Osteoblast (primary cell): Measurements from ENCODE around the gene SEC23A. TPM values are rescaled to one million over a fixed set of nuclear protein-coding genes. Genes with fewer than 3 reads are reported as not detected.
"Not testable (repeated sequence)": the region's sequence is repeated elsewhere in the genome, so short reads cannot be mapped to it uniquely, and the experiment has no call there.

Source experiments
- DNase-seq: peaks from one replicate; pipeline ENCODE4 v3.0.0; 2011; ENCODE audit warnings: low spot score, mixed read lengths; ENCODE audit not compliant: insufficient read length; ENCODE audit errors: missing footprints
- H2AFZ ChIP-seq: 2 replicates; pipeline ENCODE4 v1.6.0; 2011; ENCODE audit warnings: mild to moderate bottlenecking, low read length
- H3K27ac ChIP-seq: 2 replicates; pipeline ENCODE4 v1.5.1; 2011; ENCODE audit warnings: mild to moderate bottlenecking, low read depth, low read length, moderate library complexity
- H3K27me3 ChIP-seq: 2 replicates; pipeline ENCODE4 v1.6.0; 2012; ENCODE audit warnings: mild to moderate bottlenecking, control low read depth, inconsistent platforms, low read length, moderate library complexity; ENCODE audit not compliant: insufficient read depth
- H3K36me3 ChIP-seq: 2 replicates; pipeline ENCODE4 v1.5.1; 2011; ENCODE audit warnings: mild to moderate bottlenecking, low read length, control low read depth, moderate library complexity; ENCODE audit not compliant: insufficient read depth
- H3K4me1 ChIP-seq: 2 replicates; pipeline ENCODE4 v1.5.1; 2011; ENCODE audit warnings: mild to moderate bottlenecking, low read length, control low read depth, moderate library complexity; ENCODE audit not compliant: insufficient read depth
- H3K4me2 ChIP-seq: 2 replicates; pipeline ENCODE4 v1.6.0; 2011; ENCODE audit warnings: mild to moderate bottlenecking, low read length; ENCODE audit not compliant: insufficient read depth
- H3K4me3 ChIP-seq: fragments of 200-600 bp; sonication (generic); 3 replicates; pipeline ENCODE4 v1.5.1; 2012; ENCODE audit warnings: mild to moderate bottlenecking, low read length, inconsistent platforms; ENCODE audit not compliant: insufficient read depth
- H3K79me2 ChIP-seq: 2 replicates; pipeline ENCODE4 v1.6.0; 2012; ENCODE audit warnings: mild to moderate bottlenecking, low read length, control low read depth, inconsistent platforms; ENCODE audit not compliant: insufficient read depth
- H3K9me3 ChIP-seq: 2 replicates; pipeline ENCODE4 v1.5.1; 2011; ENCODE audit warnings: low read depth, low read length, control low read depth
- H4K20me1 ChIP-seq: 2 replicates; pipeline ENCODE4 v1.6.0; 2012; ENCODE audit warnings: mild to moderate bottlenecking, low read length, control low read depth; ENCODE audit not compliant: insufficient read depth
- total RNA-seq: library from RNA; depleted of rRNA; stranded (reverse); fragments of >200 nt; gene quantifications from 2 replicates; pipeline ENCODE4 v1.2.3, GENCODE V29; 2012
- TF ChIP-seq, protein P1 (sequence below): IDR thresholded peaks from 2 replicates; pipeline ENCODE4 v1.5.1; 2011; ENCODE audit warnings: mild to moderate bottlenecking, low read depth, low read length, moderate library complexity; ENCODE audit errors: extremely low read depth

Gene SEC23A
- total RNA-seq, 1 donor, result 326 TPM

DNA sequence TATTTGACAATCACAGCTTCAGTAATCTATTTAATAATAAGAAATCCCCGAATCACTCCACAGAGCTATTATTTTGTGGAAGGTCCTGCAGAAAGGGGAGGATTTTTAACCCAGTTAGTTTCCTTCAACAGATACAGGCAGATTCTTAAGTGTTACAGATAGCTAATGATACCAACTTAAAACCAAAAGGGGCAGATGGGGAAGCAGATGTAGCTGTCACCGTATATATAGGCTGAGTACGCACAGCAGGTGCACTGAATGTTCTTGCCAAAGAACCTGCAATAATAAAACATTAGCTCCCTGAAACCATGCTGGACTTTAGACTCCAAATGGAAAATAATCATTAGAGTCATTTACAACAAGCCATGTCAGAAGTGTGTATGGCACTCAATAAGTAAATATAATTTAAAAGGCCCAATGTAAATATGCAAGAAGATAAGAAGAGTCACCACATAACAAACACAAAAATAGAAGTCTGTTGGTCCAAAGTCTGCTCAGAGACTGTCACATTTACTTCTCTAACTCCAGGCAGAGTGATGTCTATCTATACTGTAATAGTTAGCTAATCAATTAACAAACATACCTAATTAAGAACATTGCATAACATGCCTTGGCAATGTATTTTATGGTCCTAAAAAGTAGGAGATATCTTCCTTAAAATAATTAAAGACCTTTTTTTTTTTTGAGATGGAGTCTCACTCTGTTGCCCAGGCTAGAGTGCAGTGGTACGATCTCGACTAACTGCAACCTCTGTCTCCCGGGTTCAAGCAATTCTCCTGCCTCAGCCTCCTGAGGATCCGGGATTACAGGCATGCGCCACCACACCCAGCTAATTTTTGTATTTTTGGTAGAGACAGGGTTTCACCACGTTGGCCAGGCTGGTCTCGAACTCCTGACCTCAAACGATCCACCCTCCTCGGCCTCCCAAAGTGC lies 78.8 kb downstream of the SEC23A start:
- TF ChIP-seq, protein P1, sequence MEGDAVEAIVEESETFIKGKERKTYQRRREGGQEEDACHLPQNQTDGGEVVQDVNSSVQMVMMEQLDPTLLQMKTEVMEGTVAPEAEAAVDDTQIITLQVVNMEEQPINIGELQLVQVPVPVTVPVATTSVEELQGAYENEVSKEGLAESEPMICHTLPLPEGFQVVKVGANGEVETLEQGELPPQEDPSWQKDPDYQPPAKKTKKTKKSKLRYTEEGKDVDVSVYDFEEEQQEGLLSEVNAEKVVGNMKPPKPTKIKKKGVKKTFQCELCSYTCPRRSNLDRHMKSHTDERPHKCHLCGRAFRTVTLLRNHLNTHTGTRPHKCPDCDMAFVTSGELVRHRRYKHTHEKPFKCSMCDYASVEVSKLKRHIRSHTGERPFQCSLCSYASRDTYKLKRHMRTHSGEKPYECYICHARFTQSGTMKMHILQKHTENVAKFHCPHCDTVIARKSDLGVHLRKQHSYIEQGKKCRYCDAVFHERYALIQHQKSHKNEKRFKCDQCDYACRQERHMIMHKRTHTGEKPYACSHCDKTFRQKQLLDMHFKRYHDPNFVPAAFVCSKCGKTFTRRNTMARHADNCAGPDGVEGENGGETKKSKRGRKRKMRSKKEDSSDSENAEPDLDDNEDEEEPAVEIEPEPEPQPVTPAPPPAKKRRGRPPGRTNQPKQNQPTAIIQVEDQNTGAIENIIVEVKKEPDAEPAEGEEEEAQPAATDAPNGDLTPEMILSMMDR, result no peak
- H3K9me3 ChIP-seq, result no peaks in the 10 kb centered on the region
- H3K27ac ChIP-seq, result no peak overlapping the region
- no peak overlapping the region for H3K4me2 ChIP-seq
- H2AFZ ChIP-seq, result no peak overlapping the region
- H3K36me3 ChIP-seq, result peaks cover 4% of the 10 kb centered on the region
- H3K27me3 ChIP-seq, result no peaks in the 10 kb centered on the region
- peaks cover 6% of the 10 kb centered on the region for H4K20me1 ChIP-seq
- H3K4me1 ChIP-seq, result no peaks in the 10 kb centered on the region
- H3K4me3 ChIP-seq, result no peak overlapping the region
- peaks cover 14% of the 10 kb centered on the region for H3K79me2 ChIP-seq
- DNase-seq, result no peak

DNA sequence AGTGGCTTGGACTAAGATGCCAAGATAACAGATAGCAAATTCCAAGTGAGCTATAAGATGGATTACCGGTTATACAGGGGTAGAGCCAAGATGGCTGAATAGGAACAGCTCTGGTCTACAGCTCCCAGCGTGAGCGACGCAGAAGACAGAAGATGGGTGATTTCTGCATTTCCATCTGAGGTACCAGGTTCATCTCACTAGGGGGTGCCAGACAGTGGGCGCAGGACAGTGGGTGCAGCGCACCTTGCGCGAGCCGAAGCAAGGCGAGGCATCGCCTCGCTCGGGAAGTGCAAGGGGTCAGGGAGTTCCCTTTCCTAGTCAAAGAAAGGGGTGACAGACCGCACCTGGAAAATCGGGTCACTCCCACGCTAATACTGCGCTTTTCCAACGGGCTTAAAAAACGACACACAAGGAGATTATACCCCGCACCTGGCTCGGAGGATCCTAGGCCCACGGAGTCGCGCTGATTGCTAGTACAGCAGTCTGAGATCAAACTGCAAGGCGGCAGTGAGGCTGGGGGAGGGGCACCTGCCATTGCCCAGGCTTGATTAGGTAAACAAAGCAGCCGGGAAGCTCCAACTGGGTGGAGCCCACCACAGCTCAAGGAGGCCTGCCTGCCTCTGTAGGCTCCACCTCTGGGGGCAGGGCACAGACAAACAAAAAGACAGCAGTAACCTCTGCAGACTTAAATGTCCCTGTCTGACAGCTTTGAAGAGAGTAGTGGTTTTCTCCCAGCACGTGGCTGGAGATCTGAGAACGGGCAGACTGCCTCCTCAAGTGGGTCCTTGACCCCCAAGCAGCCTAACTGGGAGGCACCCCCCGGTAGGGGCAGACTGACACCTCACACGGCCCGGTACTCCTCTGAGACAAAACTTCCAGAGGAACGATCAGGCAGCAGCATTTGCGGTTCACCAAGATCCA lies 85.7 kb downstream of the SEC23A start:
- Histone ChIP-seq H3K36me3 (peaks cover 14% of the 10 kb centered on the region), H4K20me1 (peaks cover 26% of the 10 kb centered on the region)
- H3K4me1 ChIP-seq, H2AFZ ChIP-seq, H3K4me2 ChIP-seq, H3K9me3 ChIP-seq, H3K79me2 ChIP-seq, DNase-seq, H3K4me3 ChIP-seq, H3K27ac ChIP-seq, H3K27me3 ChIP-seq: not testable (repeated sequence)

DNA sequence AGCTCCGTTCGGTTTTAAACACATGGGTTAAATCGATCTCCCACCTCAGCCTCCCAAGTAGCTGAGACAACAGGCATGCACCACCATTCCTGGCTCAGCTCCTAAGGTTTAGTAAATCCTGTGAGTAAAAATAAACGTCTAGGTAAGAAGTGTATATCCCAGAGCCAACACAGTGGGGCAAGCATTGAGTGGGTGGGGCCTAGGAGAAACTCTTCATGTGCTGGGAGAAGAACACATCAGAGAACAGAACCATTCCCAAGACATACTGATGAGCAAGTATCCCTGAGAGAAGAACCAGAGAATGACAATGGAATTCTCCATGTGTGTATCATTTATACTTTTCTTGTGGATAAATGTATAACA lies 86.3 kb downstream of the SEC23A start:
- H3K27ac ChIP-seq, result no peak overlapping the region
- peaks cover 26% of the 10 kb centered on the region for H4K20me1 ChIP-seq
- DNase-seq, result no peak
- H3K79me2 ChIP-seq, result no peaks in the 10 kb centered on the region
- H3K4me1 ChIP-seq, result no peaks in the 10 kb centered on the region
- TF ChIP-seq, protein P1, result no peak
- H3K4me2 ChIP-seq, result no peak overlapping the region
- no peak overlapping the region for H2AFZ ChIP-seq
- H3K9me3 ChIP-seq, result no peaks in the 10 kb centered on the region
- no peaks in the 10 kb centered on the region for H3K27me3 ChIP-seq
- no peak overlapping the region for H3K4me3 ChIP-seq
- H3K36me3 ChIP-seq, result peaks cover 14% of the 10 kb centered on the region

DNA sequence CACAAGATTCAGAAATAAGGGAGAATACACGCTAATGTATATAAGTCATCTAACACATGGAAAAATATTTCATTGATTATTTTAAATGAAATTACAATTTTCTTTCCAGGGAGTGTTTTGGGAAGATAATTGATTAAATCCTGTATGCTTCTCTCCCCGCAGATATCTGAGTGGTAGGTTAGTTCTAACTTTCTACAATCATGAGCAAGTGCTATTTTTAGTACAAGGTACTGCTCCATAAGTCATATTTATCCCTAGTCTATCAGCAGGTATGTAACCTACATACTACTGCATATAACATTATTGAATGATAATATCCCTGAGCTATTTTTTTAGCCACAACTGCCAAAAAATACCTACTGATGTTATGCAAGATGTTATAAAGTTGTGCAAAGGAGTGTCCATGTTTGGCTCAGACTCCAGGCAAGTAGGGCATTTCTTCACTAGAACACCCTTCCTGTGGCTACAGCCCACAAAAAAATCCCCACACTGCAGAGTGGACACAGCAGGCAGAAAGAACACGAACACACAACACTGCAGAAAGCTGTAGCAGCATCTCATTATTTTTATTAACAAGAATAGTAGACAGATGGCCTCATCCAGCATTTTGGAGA lies 87.0 kb downstream of the SEC23A start:
- no peak overlapping the region for H3K4me3 ChIP-seq
- no peak for DNase-seq
- peaks cover 26% of the 10 kb centered on the region for H4K20me1 ChIP-seq
- H3K79me2 ChIP-seq, result no peaks in the 10 kb centered on the region
- no peaks in the 10 kb centered on the region for H3K9me3 ChIP-seq
- no peak overlapping the region for H3K4me2 ChIP-seq
- no peak overlapping the region for H3K27ac ChIP-seq
- H3K27me3 ChIP-seq, result no peaks in the 10 kb centered on the region
- TF ChIP-seq, protein P1, result no peak
- H2AFZ ChIP-seq, result no peak overlapping the region
- peaks cover 14% of the 10 kb centered on the region for H3K36me3 ChIP-seq
- no peaks in the 10 kb centered on the region for H3K4me1 ChIP-seq
